Measurements from ENCODE around the gene PDE3B.
A peak's percentile ranks its signal among the peaks of the same experiment; 100 is the strongest.
"Not testable (repeated sequence)": the region's sequence is repeated elsewhere in the genome, so short reads cannot be mapped to it uniquely, and the experiment has no call there.

PDE3B gene

DNA sequence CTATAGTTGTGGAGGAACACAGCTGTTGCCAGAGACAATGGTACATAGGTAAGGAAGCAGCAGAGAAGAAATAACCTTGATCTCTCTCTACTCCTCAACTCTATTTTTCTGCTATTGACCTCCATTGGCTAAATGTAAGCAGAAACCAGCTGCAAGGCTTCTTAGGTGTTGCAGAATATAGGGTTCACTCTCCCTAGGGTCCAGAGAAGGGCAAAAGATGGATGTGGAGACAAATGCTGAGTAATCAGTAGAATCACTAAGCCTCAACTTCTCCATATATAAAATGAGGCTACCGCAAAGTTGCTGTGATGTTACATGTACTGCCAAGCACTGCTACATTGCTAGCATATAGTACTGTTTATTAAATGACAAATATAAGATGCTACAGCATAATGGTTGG lies 120.6 kb downstream of the PDE3B start:
- no peaks in the 10 kb centered on the region for H3K27me3 ChIP-seq
- peak overlapping the region; percentile 28 to 83 (median 43); a peak in 19 of 22 replicates for H3K4me2 ChIP-seq
- 0 out of 22 replicates have a peak, but pooled peaks cover 0 to 6% (median 0%) of the 10 kb centered on the region in 11 experiments for H3K36me3 ChIP-seq
- TF ChIP-seq Cebpa-rat (IDR thresholded peaks at IDR 0.05): no peak
- no peak overlapping the region for H3K4me3 ChIP-seq
- no peaks in the 10 kb centered on the region for H3K9me3 ChIP-seq (replicated peaks in 1 of 11)
- H3K9ac ChIP-seq: no peak overlapping the region
- H4K20me1 ChIP-seq: peaks cover 0 to 100% (median 67%) of the 10 kb centered on the region in 11 experiments; a peak in 18 of 22 replicates
- H3K4me1 ChIP-seq: peaks cover 12 to 47% (median 27%) of the 10 kb centered on the region in 10 experiments
- no peak overlapping the region; a peak in 1 of 22 replicates for H3K27ac ChIP-seq

DNA sequence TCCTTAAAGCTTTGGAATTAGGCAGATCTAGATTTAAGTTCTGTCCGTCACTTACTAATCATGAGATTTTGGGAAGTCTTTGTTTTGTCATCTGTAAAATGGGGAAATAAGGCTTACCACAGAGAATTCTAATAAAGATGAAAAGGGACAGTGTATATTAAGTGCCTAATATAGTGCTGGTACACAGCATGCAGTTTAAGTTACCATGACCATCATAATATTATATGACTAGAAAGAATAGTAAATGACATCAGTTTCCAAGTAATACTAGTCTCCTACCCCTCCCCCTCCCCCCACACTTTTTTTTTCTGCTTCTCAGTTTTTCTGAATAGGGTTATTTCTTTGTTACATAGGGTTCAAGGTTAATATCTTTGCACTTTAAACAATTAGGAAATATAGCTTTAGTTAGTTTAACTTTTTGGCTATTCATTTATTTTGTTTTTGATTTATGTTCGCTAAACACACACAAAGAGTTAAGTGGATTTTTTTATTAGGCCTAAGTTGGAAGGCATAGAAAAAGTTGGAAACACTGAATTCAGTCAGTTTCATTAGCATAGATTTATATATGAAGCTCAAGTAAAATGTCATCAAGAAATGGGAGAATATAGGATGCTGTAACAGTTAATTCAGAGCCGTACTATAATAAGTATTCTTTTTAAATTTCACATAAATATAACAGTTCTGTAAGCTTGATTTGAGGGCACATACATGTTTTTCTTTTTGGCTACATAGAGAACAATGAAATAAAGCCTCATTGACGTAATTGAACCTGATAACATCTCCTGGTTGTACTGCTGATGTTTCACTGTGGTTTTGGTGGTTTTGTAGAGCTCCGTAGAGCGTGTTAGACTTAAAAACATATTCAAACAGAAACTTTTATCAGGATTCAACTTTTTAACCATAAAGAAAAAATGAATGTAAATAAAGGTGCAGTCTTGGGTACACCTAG lies 121.2 kb downstream of the PDE3B start:
- Histone ChIP-seq H4K20me1 (peaks cover 0 to 100% (median 62%) of the 10 kb centered on the region in 11 experiments; a peak in 18 of 22 replicates), H3K4me3 (no peak overlapping the region), H3K4me2 (peak overlapping the region; percentile 28 to 83 (median 43); a peak in 20 of 22 replicates), H3K27ac (peak overlapping the region in 2 of 11 experiments; percentile 17 to 26; a peak in 4 of 22 replicates), H3K9ac (no peak overlapping the region; a peak in 1 of 22 replicates), H3K36me3 (0 out of 22 replicates have a peak, but pooled peaks cover 0 to 6% (median 0%) of the 10 kb centered on the region in 11 experiments), H3K27me3 (no peaks in the 10 kb centered on the region), H3K9me3 (replicated peaks in 1 of 11) (no peaks in the 10 kb centered on the region), H3K4me1 (peaks cover 12 to 47% (median 27%) of the 10 kb centered on the region in 10 experiments)
- TF ChIP-seq Cebpa-rat (IDR thresholded peaks at IDR 0.05): no peak

DNA sequence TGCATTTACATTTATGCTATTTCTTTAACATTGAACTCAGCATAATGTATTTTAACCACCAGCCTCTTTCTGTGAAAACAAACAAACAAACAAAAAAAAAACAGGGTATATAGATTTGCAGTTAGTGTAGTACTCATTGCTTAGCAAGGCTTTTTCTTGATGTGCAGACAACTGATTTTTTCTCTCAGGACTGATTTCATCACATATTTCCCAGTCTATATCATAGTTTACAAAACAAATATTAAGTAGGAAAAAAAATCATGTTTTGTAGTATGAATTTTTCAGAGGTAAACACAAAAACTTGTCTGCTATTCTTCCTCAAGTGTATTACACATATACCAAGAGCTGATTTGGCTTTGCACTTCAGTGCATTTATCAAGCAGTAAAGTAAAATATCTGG lies 123.0 kb downstream of the PDE3B start:
- peaks cover 0 to 99% (median 61%) of the 10 kb centered on the region in 11 experiments; a peak in 18 of 22 replicates for H4K20me1 ChIP-seq
- no peak for TF ChIP-seq Cebpa-rat (IDR thresholded peaks at IDR 0.05)
- no peaks in the 10 kb centered on the region for H3K9me3 ChIP-seq (replicated peaks in 1 of 11)
- H3K27ac ChIP-seq: no peak overlapping the region
- H3K36me3 ChIP-seq: 0 out of 22 replicates have a peak, but pooled peaks cover 0 to 6% (median 0%) of the 10 kb centered on the region in 11 experiments
- H3K9ac ChIP-seq: no peak overlapping the region
- peaks cover 12 to 47% (median 27%) of the 10 kb centered on the region in 10 experiments for H3K4me1 ChIP-seq
- H3K4me3 ChIP-seq: no peak overlapping the region
- no peaks in the 10 kb centered on the region for H3K27me3 ChIP-seq
- no peak overlapping the region; a peak in 1 of 22 replicates for H3K4me2 ChIP-seq

DNA sequence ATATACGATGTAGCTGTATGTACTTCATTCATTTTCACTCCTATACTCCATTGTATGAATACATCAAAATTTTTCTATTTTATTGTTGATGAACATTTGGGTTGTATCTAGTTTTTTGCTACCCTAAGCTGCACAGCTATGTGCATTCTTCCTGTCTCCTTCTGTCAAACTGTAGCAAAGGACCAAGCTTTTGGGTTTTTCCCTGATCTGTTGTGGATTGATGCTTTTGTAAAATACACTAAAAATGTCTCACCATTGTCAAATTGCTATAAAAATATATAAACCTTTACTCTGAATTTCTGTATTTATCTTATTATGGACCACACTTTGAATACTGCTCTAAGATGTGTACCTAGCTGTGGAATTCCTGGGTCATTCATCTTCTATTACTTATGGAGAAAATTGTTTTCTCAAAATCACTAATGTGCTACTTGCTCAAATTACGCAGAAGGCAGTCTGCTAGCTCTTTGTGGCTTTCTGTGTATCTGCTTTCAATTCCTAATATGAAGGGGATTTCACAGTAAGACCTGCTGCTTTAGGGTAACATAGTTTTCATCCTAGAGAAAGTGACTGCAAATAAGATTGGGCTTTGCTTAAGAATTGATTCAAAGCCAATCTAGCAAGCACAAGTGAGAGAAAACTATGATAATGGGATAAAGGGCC lies 125.1 kb downstream of the PDE3B start:
- H3K4me1 ChIP-seq: peaks cover 12 to 46% (median 27%) of the 10 kb centered on the region in 10 experiments
- peak overlapping the region in 2 of 11 experiments; percentile 8 to 29; a peak in 3 of 22 replicates for H3K4me2 ChIP-seq
- peaks cover 0 to 3% (median 0%) of the 10 kb centered on the region in 11 experiments; a peak in 2 of 22 replicates for H3K36me3 ChIP-seq
- H4K20me1 ChIP-seq: peaks cover 0 to 84% (median 43%) of the 10 kb centered on the region in 11 experiments; a peak in 18 of 22 replicates
- H3K27me3 ChIP-seq: no peaks in the 10 kb centered on the region
- no peak overlapping the region for H3K9ac ChIP-seq
- H3K9me3 ChIP-seq (replicated peaks in 1 of 11): no peaks in the 10 kb centered on the region
- TF ChIP-seq Cebpa-rat (IDR thresholded peaks at IDR 0.05): no peak
- H3K4me3 ChIP-seq: no peak overlapping the region
- no peak overlapping the region for H3K27ac ChIP-seq

DNA sequence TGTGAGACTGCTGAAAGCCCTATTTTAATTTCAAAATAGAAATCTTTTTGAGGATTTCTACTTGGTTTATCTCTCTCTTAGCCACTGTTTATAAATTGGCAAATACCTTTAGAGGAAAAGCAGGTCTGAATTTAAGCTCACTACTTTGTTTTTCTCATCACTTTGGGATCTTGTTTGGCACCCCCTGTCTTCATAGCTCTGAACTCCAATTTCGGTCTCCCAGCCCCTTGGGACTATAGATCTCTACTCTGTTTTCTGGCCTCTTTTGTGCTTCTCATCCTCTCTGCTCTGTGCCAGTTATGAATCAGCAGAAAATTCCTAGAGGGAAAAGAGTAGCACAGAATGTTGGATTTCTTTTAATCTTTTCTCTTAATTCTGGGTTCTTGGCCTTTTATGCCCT lies 130.2 kb downstream of the PDE3B start:
- no peak overlapping the region for H3K9ac ChIP-seq
- H3K27me3 ChIP-seq: no peaks in the 10 kb centered on the region
- H3K4me2 ChIP-seq: no peak overlapping the region
- peaks cover 0 to 53% (median 30%) of the 10 kb centered on the region in 11 experiments; a peak in 19 of 22 replicates for H3K36me3 ChIP-seq
- no peak overlapping the region for H3K27ac ChIP-seq
- H3K9me3 ChIP-seq (replicated peaks in 1 of 11): peaks cover 3 to 24% (median 16%) of the 10 kb centered on the region in 11 experiments; a peak in 19 of 22 replicates
- no peak overlapping the region for H3K4me3 ChIP-seq
- H4K20me1 ChIP-seq: peaks cover 0 to 59% (median 6%) of the 10 kb centered on the region in 11 experiments; a peak in 13 of 22 replicates
- no peak for TF ChIP-seq Cebpa-rat (IDR thresholded peaks at IDR 0.05)
- H3K4me1 ChIP-seq: peaks cover 0 to 10% (median 5%) of the 10 kb centered on the region in 10 experiments; a peak in 9 of 20 replicates

- Histone ChIP-seq H3K9me3 (replicated peaks in 1 of 11) (peaks cover 3 to 24% (median 16%) of the 10 kb centered on the region in 11 experiments; a peak in 19 of 22 replicates), H3K4me2 (no peak overlapping the region), H3K27me3 (no peaks in the 10 kb centered on the region), H3K4me1 (peaks cover 0 to 10% (median 4%) of the 10 kb centered on the region in 10 experiments; a peak in 7 of 20 replicates), H3K27ac (no peak overlapping the region), H3K36me3 (peaks cover 0 to 55% (median 31%) of the 10 kb centered on the region in 11 experiments; a peak in 19 of 22 replicates), H3K4me3 (no peak overlapping the region), H4K20me1 (peaks cover 0 to 49% (median 0%) of the 10 kb centered on the region in 11 experiments; a peak in 7 of 22 replicates), H3K9ac (no peak overlapping the region)
- no peak for TF ChIP-seq Cebpa-rat (IDR thresholded peaks at IDR 0.05)
Observed at GRCh38 chr11:14774721-14775120, 131.1 kb downstream of the PDE3B start.

GRCh38 chr11:14775897-14776296 lies 132.3 kb downstream of the PDE3B start:
- no peak for TF ChIP-seq Cebpa-rat (IDR thresholded peaks at IDR 0.05)
- H3K9me3 ChIP-seq (replicated peaks in 1 of 11): peaks cover 3 to 25% (median 16%) of the 10 kb centered on the region in 11 experiments; a peak in 20 of 22 replicates
- H3K27me3 ChIP-seq: no peaks in the 10 kb centered on the region
- peaks cover 0 to 37% (median 0%) of the 10 kb centered on the region in 11 experiments; a peak in 5 of 22 replicates for H4K20me1 ChIP-seq
- H3K4me3 ChIP-seq: no peak overlapping the region
- H3K36me3 ChIP-seq: peaks cover 0 to 55% (median 31%) of the 10 kb centered on the region in 11 experiments; a peak in 19 of 22 replicates
- H3K27ac ChIP-seq: no peak overlapping the region
- peaks cover 0 to 10% (median 4%) of the 10 kb centered on the region in 10 experiments; a peak in 7 of 20 replicates for H3K4me1 ChIP-seq
- no peak overlapping the region for H3K9ac ChIP-seq
- peak overlapping the region in 6 of 11 experiments; percentile 2 to 45 (median 38); a peak in 6 of 22 replicates for H3K4me2 ChIP-seq

DNA sequence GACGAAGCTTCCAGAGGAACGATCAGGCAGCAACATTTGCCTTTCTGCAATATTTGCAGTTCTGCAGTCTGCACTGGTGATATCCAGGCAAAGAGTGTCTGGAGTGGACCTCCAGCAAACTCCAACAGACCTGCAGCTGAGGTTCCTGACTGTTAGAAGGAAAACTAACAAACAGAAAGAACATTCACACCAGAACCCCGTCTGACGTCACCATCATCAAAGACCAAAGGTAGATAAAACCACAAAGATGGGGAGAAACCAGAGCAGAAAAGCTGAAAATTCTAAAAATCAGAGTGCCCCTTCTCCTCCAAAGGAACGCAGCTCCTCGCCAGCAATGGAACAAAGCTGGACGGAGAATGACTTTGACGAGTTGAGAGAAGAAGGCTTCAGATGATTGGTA lies 134.9 kb downstream of the PDE3B start:
- H3K9ac ChIP-seq, H3K4me3 ChIP-seq, H3K27ac ChIP-seq, H3K27me3 ChIP-seq, H3K4me1 ChIP-seq, H3K4me2 ChIP-seq: not testable (repeated sequence)
- Histone ChIP-seq H3K9me3 (replicated peaks in 1 of 11) (peaks cover 16 to 39% (median 24%) of the 10 kb centered on the region in 11 experiments; a peak in 21 of 22 replicates), H3K36me3 (peaks cover 0 to 54% (median 31%) of the 10 kb centered on the region in 11 experiments; a peak in 19 of 22 replicates), H4K20me1 (peaks cover 0 to 27% (median 0%) of the 10 kb centered on the region in 11 experiments; a peak in 2 of 22 replicates)

Measured in BLaER1 treated with 17β-estradiol and CSF1 and Interleukin-3, amounts not matched to agents 10 nM and 100 nM (cell line).